OCI-LY7 (cell line): ENCODE results near the gene ZMIZ1. TPM values are rescaled to one million over a fixed set of nuclear protein-coding genes. Genes with fewer than 3 reads are reported as not detected.

Experiments used
- BruUV-seq: library from RNA; stranded (reverse); fragments of 400-500 nt; replicated peaks from 2 replicates; lab custom pipeline; 2021; lab: Mats Ljungman, UMichigan
- CTCF ChIA-PET: fragments of 300-600 bp; sonication (Branson Sonifier 250); formaldehyde crosslinking; loops from one replicate; lab custom pipeline; 2022; ENCODE audit warnings: antibody characterized with exemption; ENCODE audit not compliant: unreplicated experiment; lab: Charles Lee
- POLR2A ChIA-PET: fragments of 300-600 bp; sonication (Branson Sonifier 250); formaldehyde crosslinking; loops from one replicate; lab custom pipeline; 2022; ENCODE audit warnings: antibody characterized with exemption; lab: Charles Lee
- DNase-seq: peaks from one replicate; pipeline ENCODE4 v3.0.0-alpha.2; 2015; ENCODE audit warnings: low spot score
- H2AFZ ChIP-seq: fragments of 200-600 bp; sonication (generic), shearing (Covaris generic); 2 replicates; pipeline ENCODE4 v1.6.1; 2014; ENCODE audit warnings: mild to moderate bottlenecking, antibody characterized with exemption, low read length, moderate library complexity
- H3K27ac ChIP-seq: fragments of 200-600 bp; sonication (generic); 2 replicates; pipeline ENCODE4 v1.5.1; 2014; ENCODE audit warnings: mixed run types, low read depth, mild to moderate bottlenecking, moderate library complexity, low read length, inconsistent platforms; ENCODE audit not compliant: poor library complexity, severe bottlenecking
- H3K36me3 ChIP-seq: fragments of 200-600 bp; sonication (generic); 2 replicates; pipeline ENCODE4 v1.6.1; 2014; ENCODE audit warnings: mild to moderate bottlenecking, antibody characterized with exemption, low read length, moderate library complexity, mixed read lengths; ENCODE audit not compliant: insufficient read depth
- H3K4me1 ChIP-seq: fragments of 200-600 bp; sonication (generic); 2 replicates; pipeline ENCODE4 v1.5.1; 2014; ENCODE audit warnings: mild to moderate bottlenecking, low read length; ENCODE audit not compliant: insufficient read depth, poor library complexity, severe bottlenecking
- H3K4me2 ChIP-seq: fragments of 200-600 bp; sonication (generic); 2 replicates; pipeline ENCODE4 v1.6.1; 2014; ENCODE audit warnings: mild to moderate bottlenecking, low read length
- H3K4me3 ChIP-seq: fragments of 200-600 bp; sonication (generic); 2 replicates; pipeline ENCODE4 v1.5.1; 2014; ENCODE audit warnings: mild to moderate bottlenecking, low read depth, low read length; ENCODE audit not compliant: poor library complexity, severe bottlenecking
- H3K79me2 ChIP-seq: fragments of 200-600 bp; sonication (generic); 2 replicates; pipeline ENCODE4 v1.6.1; 2016; ENCODE audit warnings: low read depth, mild to moderate bottlenecking, low read length, moderate library complexity, mixed read lengths; ENCODE audit not compliant: insufficient read depth
- H3K9me2 ChIP-seq: fragments of 200-600 bp; sonication (generic); 2 replicates; pipeline ENCODE4 v1.6.1; 2016; ENCODE audit warnings: mild to moderate bottlenecking, low read length, mixed read lengths; ENCODE audit not compliant: insufficient read depth
- H3K9me3 ChIP-seq: fragments of 200-600 bp; sonication (generic); 2 replicates; pipeline ENCODE4 v1.6.1; 2014; ENCODE audit warnings: mild to moderate bottlenecking, mixed run types, low read length, mixed read lengths
- H4K20me1 ChIP-seq: fragments of 200-600 bp; sonication (generic); 2 replicates; pipeline ENCODE4 v1.6.1; 2014; ENCODE audit warnings: mild to moderate bottlenecking, antibody characterized with exemption, low read length, moderate library complexity, mixed read lengths; ENCODE audit not compliant: insufficient read depth
- EZH2phosphoT487 ChIP-seq: fragments of 200-600 bp; sonication (generic); IDR thresholded peaks from 2 replicates; pipeline ENCODE4 v1.6.1; 2018; ENCODE audit warnings: low read depth, borderline replicate concordance, mild to moderate bottlenecking, mixed run types, antibody characterized with exemption, low read length, moderate library complexity, mixed read lengths
- intact Hi-C: fragments of 100-400 bp; cut with micrococcal nuclease; formaldehyde crosslinking; loops from one replicate; pipeline ENCODE4 v1.10.0; 2022; ENCODE audit not compliant: unreplicated experiment
- total RNA-seq, 2 experiments: library from RNA; depleted of rRNA in 1 of 2; stranded (reverse); fragments of >200 nt in 1 of 2; shearing (Covaris generic) in 1 of 2; gene quantifications; 2 replicates each; pipeline ENCODE4 v1.2.3, GENCODE V29; 2014 to 2022
- TF ChIP-seq, protein P1 (sequence below): fragments of 200-600 bp; sonication (generic); conservative IDR thresholded peaks from 2 replicates; pipeline ENCODE4 v1.5.1; 2014; ENCODE audit warnings: mild to moderate bottlenecking, antibody characterized with exemption, low read length, moderate library complexity, mixed read lengths

The ZMIZ1 gene
- total RNA-seq, 2 experiments from 2014 or later: 20.4 to 66.9 TPM

DNA sequence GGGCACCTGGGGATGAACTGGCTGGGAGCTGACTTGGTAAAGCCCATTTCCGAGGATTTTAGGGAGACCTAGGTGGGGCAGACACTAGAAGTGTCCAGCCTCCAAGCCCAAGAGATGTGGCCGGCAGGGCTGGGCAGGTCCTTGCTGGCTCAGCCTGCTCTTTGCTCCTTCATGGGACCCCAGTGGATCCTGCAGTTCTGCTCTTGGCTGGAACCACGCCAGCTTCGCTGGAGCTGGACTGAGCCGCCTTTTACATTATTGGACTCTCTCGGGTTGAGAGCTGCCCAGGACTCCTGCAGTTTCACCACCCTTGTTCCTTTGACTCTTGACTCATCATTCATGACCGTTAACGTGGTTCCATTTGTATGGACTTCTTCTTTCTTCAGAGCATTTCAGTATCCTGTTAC is 284.2 kb downstream of the ZMIZ1 start:
- ChIA-PET CTCF (no interaction called here), POLR2A (no interaction called here)
- H3K4me1 ChIP-seq: peaks cover 10% of the 10 kb centered on the region
- intact Hi-C loops: no loop called here
- no TSS peak for BruUV-seq
- DNase-seq: no peak
- no peak overlapping the region for H3K4me3 ChIP-seq
- no peak overlapping the region for H3K27ac ChIP-seq
- no peak for TF ChIP-seq EZH2phosphoT487
- TF ChIP-seq, protein P1, sequence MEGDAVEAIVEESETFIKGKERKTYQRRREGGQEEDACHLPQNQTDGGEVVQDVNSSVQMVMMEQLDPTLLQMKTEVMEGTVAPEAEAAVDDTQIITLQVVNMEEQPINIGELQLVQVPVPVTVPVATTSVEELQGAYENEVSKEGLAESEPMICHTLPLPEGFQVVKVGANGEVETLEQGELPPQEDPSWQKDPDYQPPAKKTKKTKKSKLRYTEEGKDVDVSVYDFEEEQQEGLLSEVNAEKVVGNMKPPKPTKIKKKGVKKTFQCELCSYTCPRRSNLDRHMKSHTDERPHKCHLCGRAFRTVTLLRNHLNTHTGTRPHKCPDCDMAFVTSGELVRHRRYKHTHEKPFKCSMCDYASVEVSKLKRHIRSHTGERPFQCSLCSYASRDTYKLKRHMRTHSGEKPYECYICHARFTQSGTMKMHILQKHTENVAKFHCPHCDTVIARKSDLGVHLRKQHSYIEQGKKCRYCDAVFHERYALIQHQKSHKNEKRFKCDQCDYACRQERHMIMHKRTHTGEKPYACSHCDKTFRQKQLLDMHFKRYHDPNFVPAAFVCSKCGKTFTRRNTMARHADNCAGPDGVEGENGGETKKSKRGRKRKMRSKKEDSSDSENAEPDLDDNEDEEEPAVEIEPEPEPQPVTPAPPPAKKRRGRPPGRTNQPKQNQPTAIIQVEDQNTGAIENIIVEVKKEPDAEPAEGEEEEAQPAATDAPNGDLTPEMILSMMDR: no peak
- H3K4me2 ChIP-seq: no peak overlapping the region
- no peaks in the 10 kb centered on the region for H3K9me2 ChIP-seq
- peaks cover 90% of the 10 kb centered on the region for H3K36me3 ChIP-seq
- peaks cover 18% of the 10 kb centered on the region for H3K79me2 ChIP-seq
- H2AFZ ChIP-seq: no peak overlapping the region
- H3K9me3 ChIP-seq: no peaks in the 10 kb centered on the region
- H4K20me1 ChIP-seq: peaks cover 13% of the 10 kb centered on the region

DNA sequence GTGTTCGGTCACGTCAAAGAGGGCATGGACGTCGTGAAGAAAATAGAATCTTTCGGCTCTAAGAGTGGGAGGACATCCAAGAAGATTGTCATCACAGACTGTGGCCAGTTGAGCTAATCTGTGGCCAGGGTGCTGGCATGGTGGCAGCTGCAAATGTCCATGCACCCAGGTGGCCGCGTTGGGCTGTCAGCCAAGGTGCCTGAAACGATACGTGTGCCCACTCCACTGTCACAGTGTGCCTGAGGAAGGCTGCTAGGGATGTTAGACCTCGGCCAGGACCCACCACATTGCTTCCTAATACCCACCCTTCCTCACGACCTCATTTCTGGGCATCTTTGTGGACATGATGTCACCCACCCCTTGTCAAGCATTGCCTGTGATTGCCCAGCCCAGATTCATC is 285.0 kb downstream of the ZMIZ1 start:
- Histone ChIP-seq H3K36me3 (peaks cover 84% of the 10 kb centered on the region), H3K9me2 (no peaks in the 10 kb centered on the region), H3K4me1 (peaks cover 6% of the 10 kb centered on the region), H2AFZ (no peak overlapping the region), H4K20me1 (peaks cover 7% of the 10 kb centered on the region), H3K4me2 (no peak overlapping the region), H3K79me2 (peaks cover 11% of the 10 kb centered on the region), H3K4me3 (no peak overlapping the region), H3K27ac (no peak overlapping the region), H3K9me3 (no peaks in the 10 kb centered on the region)
- CTCF ChIA-PET: no interaction called here
- TF ChIP-seq EZH2phosphoT487: no peak
- TF ChIP-seq, protein P1: no peak
- no peak for DNase-seq
- POLR2A ChIA-PET: no interaction called here
- no TSS peak for BruUV-seq
- intact Hi-C loops: no loop called here

DNA sequence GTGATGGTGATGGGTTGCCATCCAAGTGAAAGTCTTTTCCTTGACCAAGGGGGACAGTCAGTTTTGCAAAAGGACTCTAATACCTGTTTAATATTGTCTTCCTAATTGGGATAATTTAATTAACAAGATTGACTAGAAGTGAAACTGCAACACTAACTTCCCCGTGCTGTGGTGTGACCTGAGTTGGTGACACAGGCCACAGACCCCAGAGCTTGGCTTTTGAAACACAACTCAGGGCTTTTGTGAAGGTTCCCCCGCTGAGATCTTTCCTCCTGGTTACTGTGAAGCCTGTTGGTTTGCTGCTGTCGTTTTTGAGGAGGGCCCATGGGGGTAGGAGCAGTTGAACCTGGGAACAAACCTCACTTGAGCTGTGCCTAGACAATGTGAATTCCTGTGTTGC is 285.4 kb downstream of the ZMIZ1 start:
- no peak overlapping the region for H2AFZ ChIP-seq
- TSS peak; percentile 71 for BruUV-seq
- no peak overlapping the region for H3K4me2 ChIP-seq
- no peak for DNase-seq
- peaks cover 3% of the 10 kb centered on the region; the same call in 1 of the 2 replicates for H4K20me1 ChIP-seq
- H3K9me3 ChIP-seq: no peaks in the 10 kb centered on the region
- peaks cover 7% of the 10 kb centered on the region; the same call in 1 of the 2 replicates for H3K79me2 ChIP-seq
- ChIA-PET POLR2A (no interaction called here), CTCF (no interaction called here)
- H3K36me3 ChIP-seq: peaks cover 80% of the 10 kb centered on the region
- TF ChIP-seq, protein P1: no peak
- no peak for TF ChIP-seq EZH2phosphoT487
- peaks cover 2% of the 10 kb centered on the region for H3K4me1 ChIP-seq
- H3K27ac ChIP-seq: no peak overlapping the region
- H3K9me2 ChIP-seq: no peaks in the 10 kb centered on the region
- H3K4me3 ChIP-seq: no peak overlapping the region
- intact Hi-C loops: no loop called here
